AG08395 (cell line): ENCODE measurements around the gene SH2D1A.
"Not testable (repeated sequence)": the region's sequence is repeated elsewhere in the genome, so short reads cannot be mapped to it uniquely, and the experiment has no call there.

Source experiments
- DNase-seq: peaks from one replicate; pipeline ENCODE4 v3.0.0; 2012; ENCODE audit warnings: mixed read lengths, low spot score

SH2D1A gene

GRCh38 chrX:124354648-124355047, 8.3 kb downstream of the SH2D1A start:
- DNase-seq = no peak

- no peak for DNase-seq
Measured at GRCh38 chrX:124358800-124359383, 12.5 kb downstream of the SH2D1A start.

- no peak for DNase-seq
Measured at GRCh38 chrX:124362072-124362471, 15.7 kb downstream of the SH2D1A start.

GRCh38 chrX:124362761-124363160, 16.4 kb downstream of the SH2D1A start:
- no peak for DNase-seq

- DNase-seq = no peak
Measured at GRCh38 chrX:124369722-124370121, 23.4 kb downstream of the SH2D1A start.

- no peak for DNase-seq
Measured at GRCh38 chrX:124373348-124373747, 27.0 kb downstream of the SH2D1A start.

GRCh38 chrX:124378643-124379042, 32.3 kb downstream of the SH2D1A start:
- DNase-seq = no peak

GRCh38 chrX:124383354-124383753, 37.0 kb downstream of the SH2D1A start:
- no peak for DNase-seq

- no peak for DNase-seq
Measured at GRCh38 chrX:124386401-124386800, 40.0 kb downstream of the SH2D1A start.

GRCh38 chrX:124388562-124388961, 42.2 kb downstream of the SH2D1A start:
- peak; percentile 57 for DNase-seq

GRCh38 chrX:124392794-124393193, 46.4 kb downstream of the SH2D1A start:
- DNase-seq = no peak

GRCh38 chrX:124393238-124393637, 46.9 kb downstream of the SH2D1A start:
- DNase-seq = no peak

- DNase-seq = no peak
Measured at GRCh38 chrX:124393659-124394058, 47.3 kb downstream of the SH2D1A start.

- DNase-seq = no peak
Measured at GRCh38 chrX:124395145-124395880, 49.0 kb downstream of the SH2D1A start.

GRCh38 chrX:124401696-124402095, 55.3 kb downstream of the SH2D1A start:
- no peak for DNase-seq

GRCh38 chrX:124405868-124406267, 59.5 kb downstream of the SH2D1A start:
- DNase-seq = no peak

GRCh38 chrX:124406294-124407014, 60.1 kb downstream of the SH2D1A start:
- peak; percentile 76 for DNase-seq

- no peak for DNase-seq
Measured at GRCh38 chrX:124407226-124407625, 60.9 kb downstream of the SH2D1A start.

GRCh38 chrX:124408380-124408779, 62.0 kb downstream of the SH2D1A start:
- not testable (repeated sequence) for DNase-seq

GRCh38 chrX:124413244-124413643, 66.9 kb downstream of the SH2D1A start:
- no peak for DNase-seq

- DNase-seq = no peak
Measured at GRCh38 chrX:124414281-124414680, 67.9 kb downstream of the SH2D1A start.

- no peak for DNase-seq
Measured at GRCh38 chrX:124415115-124415800, 68.9 kb downstream of the SH2D1A start.
